NK-92 treated with Interleukin-12 subunit alpha and Interleukin-12 subunit beta, amount 100 ng/mL, for 24 hours (cell line): ENCODE measurements around the gene CMIP.

ENCODE experiments used
- DNase-seq: peaks from one replicate; lab custom pipeline; 2025; lab: John Stamatoyannopoulos, UW

The CMIP gene

GRCh38 chr16:81551151-81551808 lies 106.7 kb downstream of the CMIP start:
- DNase-seq = no peak

GRCh38 chr16:81551821-81552304 lies 107.3 kb downstream of the CMIP start:
- DNase-seq = no peak

DNA sequence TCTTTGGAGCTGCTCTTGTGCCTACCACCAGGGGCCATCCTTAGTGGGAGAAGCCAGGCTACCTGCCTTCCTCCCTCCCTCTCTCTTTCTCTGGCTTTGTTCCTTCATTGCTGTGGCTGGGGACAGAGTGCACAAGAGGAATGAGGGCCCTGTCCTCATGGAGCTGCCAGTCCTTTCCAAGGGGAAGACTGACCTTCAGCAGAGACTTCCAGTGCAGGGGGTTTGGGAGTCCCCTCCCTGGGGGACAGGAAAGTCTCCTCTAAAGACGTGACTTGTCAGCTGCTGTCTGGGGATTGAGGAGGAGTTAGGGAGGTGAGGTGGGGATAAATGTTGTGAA lies 108.1 kb downstream of the CMIP start:
- DNase-seq = no peak

- DNase-seq = no peak
Observed at GRCh38 chr16:81553080-81553813, 108.6 kb downstream of the CMIP start.

- no peak for DNase-seq
Observed at GRCh38 chr16:81553814-81554675, 109.4 kb downstream of the CMIP start.

GRCh38 chr16:81554979-81555378 lies 110.4 kb downstream of the CMIP start:
- no peak for DNase-seq

DNA sequence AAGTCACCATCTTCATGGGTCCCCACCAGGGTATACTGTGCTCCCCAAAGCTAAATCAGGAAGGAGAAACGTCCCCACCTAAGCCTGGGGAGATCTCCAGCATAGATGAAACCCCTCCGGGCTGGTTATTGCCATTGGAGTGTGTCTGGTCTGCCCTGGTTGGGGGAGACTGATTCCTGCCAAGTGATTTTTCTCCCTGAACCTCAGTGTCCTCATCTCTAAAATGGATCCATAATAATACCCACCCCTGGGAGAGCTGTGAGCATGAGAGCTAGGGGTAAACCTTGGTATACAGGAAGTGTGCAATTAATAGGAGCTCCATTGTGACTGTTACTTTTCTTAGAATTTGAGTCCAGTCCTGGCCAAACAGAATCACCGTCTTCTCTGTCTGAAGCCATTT lies 111.1 kb downstream of the CMIP start:
- DNase-seq = no peak

DNA sequence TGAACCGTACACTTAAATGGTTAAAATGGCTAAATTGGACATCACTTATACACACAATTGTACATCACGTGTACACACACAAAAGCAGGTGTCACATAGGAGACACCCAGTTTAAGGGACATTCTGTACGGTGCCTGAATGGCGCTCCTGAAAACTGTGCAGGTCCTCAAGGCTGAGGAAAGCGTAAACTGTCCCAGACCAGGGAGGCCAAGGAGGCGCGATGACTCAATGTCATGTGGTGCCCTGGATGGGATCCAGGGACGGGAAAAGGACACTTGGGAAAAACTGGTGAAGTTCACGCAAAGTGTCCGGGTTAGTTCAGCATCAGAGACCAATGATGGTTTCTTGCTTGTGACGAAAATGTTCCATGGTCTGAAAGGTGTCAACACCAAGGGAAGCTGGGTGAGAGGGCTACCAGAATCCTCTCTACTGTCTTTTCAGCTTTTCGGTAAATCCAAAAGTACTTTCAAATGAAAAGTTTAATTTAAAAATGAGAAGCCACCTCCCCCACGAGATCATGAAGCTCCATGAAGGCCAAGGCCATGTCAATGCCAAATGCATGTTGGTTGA lies 112.2 kb downstream of the CMIP start:
- no peak for DNase-seq

DNA sequence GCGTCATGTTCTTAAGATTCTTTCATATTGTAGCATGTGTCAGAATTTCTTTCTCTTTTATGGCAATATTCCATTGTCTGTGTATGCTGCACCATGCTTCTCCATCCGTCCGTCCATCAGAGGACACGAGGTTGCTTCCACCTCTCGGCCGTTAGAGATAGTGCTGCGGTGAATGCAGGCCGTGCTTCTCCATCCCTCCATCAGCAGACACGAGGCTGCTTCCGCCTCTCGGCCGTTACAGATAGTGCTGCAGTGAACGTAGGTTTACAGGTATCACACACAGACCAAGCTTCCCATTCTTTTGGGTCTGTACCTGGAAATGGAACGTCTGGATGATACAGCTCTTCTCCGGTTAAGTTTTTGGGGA lies 113.5 kb downstream of the CMIP start:
- no peak for DNase-seq

DNA sequence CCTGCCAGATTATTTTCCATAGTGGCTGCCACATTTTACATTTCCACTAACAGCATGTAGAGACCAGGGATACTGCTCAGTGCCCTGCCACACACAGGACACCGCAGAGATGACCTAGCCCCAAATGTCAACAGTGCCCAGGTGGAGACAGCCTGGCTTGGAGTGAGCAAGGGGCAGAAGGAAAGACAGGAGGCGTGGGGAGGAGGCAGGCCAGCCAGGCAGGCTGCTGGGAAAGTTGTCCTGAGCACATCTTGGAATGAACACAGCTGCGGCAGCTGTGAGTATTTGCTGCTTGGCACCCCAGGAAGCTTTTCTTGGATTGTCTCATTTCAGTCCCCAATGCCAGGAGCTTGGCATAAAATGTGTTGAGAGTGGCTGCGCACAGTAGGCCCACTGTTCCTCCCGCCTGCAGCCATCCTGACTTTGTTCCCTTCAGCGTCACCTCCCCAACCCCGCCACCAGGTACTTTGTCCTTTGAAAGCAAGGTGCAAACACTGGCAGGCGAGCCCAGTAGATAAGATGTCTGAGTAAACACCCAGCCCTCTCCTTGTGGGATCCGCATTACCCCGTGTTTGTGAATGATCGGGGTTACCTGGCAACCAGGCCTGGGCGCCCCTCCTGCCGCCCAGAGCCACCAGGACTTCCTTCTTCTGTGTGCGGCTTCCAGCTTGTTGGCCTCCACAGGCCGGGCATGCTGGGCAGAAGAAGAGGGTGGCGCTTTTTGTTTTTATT lies 114.0 kb downstream of the CMIP start:
- DNase-seq = no peak

DNA sequence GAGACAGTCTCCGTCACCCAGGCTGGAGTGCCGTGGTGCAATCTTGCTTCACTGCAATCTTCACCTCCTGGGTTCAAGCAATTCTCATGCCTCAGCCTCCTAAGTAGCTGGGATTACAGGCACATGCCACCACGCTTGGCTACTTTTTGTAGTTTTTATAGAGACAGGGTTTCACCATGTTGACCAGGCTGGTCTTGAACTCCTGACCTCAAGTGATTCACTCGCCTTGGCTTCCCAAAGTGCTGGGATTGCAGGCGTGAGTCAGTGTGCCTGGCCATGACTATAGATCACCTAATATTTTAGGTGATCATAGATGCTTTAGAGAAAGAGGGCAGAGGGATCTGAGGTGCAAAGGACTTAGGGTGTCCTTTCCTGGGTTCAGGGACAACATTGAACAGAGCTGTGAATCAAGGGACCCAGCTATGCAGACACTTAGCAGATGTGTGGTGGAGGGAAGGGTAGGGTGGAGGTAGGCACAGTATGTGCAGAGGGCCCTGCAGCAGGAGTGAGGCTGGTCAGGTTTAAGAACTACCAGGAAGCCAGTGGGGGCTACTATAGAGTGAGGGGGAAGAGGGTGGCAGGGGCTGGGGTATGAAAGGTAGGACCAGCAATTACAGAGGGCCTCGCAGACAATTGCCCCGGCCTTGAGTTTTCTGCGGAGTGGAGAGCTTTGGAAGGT lies 116.5 kb downstream of the CMIP start:
- no peak for DNase-seq

DNA sequence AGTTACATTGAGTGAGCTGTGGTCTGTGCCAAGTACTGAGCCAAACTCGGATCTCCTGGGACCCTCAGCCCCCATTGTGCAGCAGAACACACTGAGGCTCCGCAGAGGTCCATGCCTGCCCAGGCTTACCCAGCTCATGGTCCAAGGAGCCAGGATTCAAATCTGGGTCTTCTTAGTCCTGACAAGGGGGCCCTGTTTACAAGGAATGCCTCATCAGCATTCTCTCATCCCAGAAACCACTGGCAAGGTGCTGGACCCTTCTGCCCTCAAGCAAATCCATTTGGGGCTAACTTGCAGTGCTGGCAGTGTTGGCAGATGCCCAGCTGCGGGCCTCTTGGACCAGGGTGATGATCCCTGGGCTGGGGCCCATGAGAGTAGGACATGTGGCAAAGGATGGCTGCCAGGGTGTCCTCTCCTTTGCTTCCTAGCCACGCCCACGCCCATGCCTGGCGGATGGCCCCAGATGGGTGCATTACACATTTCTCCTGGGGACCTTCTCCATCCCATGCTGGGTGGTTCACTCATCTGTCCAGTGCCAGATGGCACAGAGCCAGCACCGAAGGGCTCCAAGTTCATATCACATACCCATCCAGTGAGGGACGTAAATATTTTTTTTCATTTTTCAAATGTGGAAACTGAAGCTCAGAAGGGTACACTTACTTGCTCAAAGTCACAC lies 117.7 kb downstream of the CMIP start:
- DNase-seq = no peak

- no peak for DNase-seq
Observed at GRCh38 chr16:81562926-81563325, 118.3 kb downstream of the CMIP start.

- DNase-seq = no peak
Observed at GRCh38 chr16:81564421-81564911, 119.9 kb downstream of the CMIP start.

- no peak for DNase-seq
Observed at GRCh38 chr16:81565321-81566028, 120.9 kb downstream of the CMIP start.

- no peak for DNase-seq
Observed at GRCh38 chr16:81566086-81567007, 121.7 kb downstream of the CMIP start.

DNA sequence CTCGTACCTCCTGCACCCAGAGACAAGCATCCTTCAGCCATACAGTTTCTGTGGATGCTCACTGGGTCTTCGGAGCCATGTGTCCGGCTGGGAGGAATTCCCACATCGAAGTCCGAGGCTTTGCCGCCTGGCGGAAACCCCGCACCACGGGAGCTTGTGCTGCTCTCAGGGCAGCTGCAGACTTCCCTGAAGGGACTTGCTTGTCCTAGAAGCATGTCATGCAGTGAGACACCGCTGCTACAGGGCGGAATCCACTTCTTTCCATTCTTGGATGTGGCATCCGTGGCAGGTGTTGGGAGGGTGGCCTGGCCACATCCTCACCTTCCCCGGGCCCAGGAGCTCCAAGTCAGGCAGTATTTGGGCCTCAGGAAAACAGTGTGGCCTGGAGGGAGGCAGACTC lies 122.5 kb downstream of the CMIP start:
- no peak for DNase-seq

DNA sequence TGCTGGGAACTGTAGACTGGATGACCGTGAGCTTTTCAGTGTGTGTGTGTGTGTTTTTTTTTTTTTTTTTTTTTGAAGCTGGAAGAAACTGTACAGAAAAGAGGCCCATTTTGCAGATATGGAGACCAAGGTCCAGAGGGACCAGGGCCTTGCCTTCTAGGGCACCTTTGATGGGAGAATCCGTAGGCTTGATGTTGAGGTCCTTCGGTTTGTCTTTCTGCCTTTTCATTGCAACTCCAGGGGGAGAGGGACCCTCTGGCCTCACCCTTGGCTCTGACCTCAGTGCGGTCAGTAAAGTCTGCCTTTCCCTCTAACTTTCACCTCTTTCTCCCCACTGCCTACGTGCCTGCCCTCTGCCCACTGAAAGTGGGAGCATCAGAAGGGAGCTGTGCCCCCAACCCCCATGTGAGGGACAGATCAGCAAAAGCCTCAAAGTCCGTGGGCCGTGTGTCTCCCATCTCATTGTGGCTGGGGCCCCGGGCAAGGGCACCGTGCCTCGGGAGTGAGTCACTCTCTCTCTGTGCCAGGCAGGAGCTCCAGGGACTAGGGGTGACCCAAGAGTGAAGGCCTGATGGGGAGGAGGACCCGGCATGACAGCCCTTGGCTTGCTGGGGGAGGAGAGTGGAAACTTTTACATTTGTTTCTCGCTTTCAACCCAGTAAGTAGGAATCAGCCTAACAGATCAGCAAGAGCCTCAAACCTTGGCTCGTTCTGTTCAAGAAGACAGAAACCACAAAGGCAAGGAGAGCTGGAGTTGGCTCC lies 123.6 kb downstream of the CMIP start:
- no peak for DNase-seq
